Measurements from ENCODE around the gene ZNRF3. TPM values are rescaled to one million over a fixed set of nuclear protein-coding genes. Genes with fewer than 3 reads are reported as not detected.

The ZNRF3 gene
- total RNA-seq, 1 donor from 2014 or later = 4.1 TPM

GRCh38 chr22:29009148-29009547, 125.8 kb downstream of the ZNRF3 start:
- DNase-seq (ENCODE audit: low spot score) = no peak
- H2AFZ ChIP-seq (replicated peaks) = no peak overlapping the region
- no peak overlapping the region for H3K4me3 Mint-ChIP-seq
- H3K27me3 Mint-ChIP-seq (ENCODE audit: insufficient read depth, low read depth) = peaks cover 6% of the 10 kb centered on the region
- no peak overlapping the region for H3K9ac ChIP-seq
- H3K4me3 ChIP-seq = no peak overlapping the region
- H3K79me2 ChIP-seq (ENCODE audit: low read depth) = peaks cover 50% of the 10 kb centered on the region
- no peaks in the 10 kb centered on the region for H3K9me3 Mint-ChIP-seq
- H3K27me3 ChIP-seq = no peaks in the 10 kb centered on the region
- no peaks in the 10 kb centered on the region for H3K36me3 ChIP-seq
- TF ChIP-seq, protein P1, sequence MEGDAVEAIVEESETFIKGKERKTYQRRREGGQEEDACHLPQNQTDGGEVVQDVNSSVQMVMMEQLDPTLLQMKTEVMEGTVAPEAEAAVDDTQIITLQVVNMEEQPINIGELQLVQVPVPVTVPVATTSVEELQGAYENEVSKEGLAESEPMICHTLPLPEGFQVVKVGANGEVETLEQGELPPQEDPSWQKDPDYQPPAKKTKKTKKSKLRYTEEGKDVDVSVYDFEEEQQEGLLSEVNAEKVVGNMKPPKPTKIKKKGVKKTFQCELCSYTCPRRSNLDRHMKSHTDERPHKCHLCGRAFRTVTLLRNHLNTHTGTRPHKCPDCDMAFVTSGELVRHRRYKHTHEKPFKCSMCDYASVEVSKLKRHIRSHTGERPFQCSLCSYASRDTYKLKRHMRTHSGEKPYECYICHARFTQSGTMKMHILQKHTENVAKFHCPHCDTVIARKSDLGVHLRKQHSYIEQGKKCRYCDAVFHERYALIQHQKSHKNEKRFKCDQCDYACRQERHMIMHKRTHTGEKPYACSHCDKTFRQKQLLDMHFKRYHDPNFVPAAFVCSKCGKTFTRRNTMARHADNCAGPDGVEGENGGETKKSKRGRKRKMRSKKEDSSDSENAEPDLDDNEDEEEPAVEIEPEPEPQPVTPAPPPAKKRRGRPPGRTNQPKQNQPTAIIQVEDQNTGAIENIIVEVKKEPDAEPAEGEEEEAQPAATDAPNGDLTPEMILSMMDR (IDR thresholded peaks at IDR 0.05) = no peak
- TF ChIP-seq EZH2phosphoT487 (IDR thresholded peaks at IDR 0.05) (no peak), EZH2 (IDR thresholded peaks at IDR 0.05) (no peak)
- no peak overlapping the region for H3K27ac ChIP-seq
- H3K36me3 Mint-ChIP-seq = peaks cover 27% of the 10 kb centered on the region
- H3F3A ChIP-seq (ENCODE audit: low read depth) = peaks cover 60% of the 10 kb centered on the region
- H3K4me1 Mint-ChIP-seq = peaks cover 93% of the 10 kb centered on the region
- H4K20me1 ChIP-seq (ENCODE audit: low read depth) = peaks cover 93% of the 10 kb centered on the region
- H3K4me1 ChIP-seq = peaks cover 53% of the 10 kb centered on the region
- peak overlapping the region; percentile 96 for H3K27ac Mint-ChIP-seq
- H3K4me2 ChIP-seq = no peak overlapping the region
- H3K9me3 ChIP-seq (ENCODE audit: low read depth) = no peaks in the 10 kb centered on the region

GRCh38 chr22:29011240-29012100, 128.1 kb downstream of the ZNRF3 start:
- Mint-ChIP-seq H3K36me3 (peaks cover 33% of the 10 kb centered on the region), H3K4me1 (peaks cover 90% of the 10 kb centered on the region), H3K27me3 (ENCODE audit: insufficient read depth, low read depth) (peaks cover 6% of the 10 kb centered on the region), H3K27ac (peak overlapping the region; percentile 95), H3K9me3 (no peaks in the 10 kb centered on the region), H3K4me3 (peak overlapping the region; percentile 48)
- no peaks in the 10 kb centered on the region for H3K36me3 ChIP-seq
- peak overlapping the region; percentile 57 for H3K4me2 ChIP-seq
- peaks cover 51% of the 10 kb centered on the region for H3K79me2 ChIP-seq (ENCODE audit: low read depth)
- TF ChIP-seq EZH2 (IDR thresholded peaks at IDR 0.05) = no peak
- TF ChIP-seq EZH2phosphoT487 (IDR thresholded peaks at IDR 0.05) = peak; percentile 26
- peak overlapping the region; percentile 17 for H3K4me3 ChIP-seq
- no peak overlapping the region for H2AFZ ChIP-seq (replicated peaks)
- no peaks in the 10 kb centered on the region for H3K9me3 ChIP-seq (ENCODE audit: low read depth)
- no peak overlapping the region for H3K9ac ChIP-seq
- H3K4me1 ChIP-seq = peaks cover 38% of the 10 kb centered on the region
- H3K27me3 ChIP-seq = no peaks in the 10 kb centered on the region
- H3F3A ChIP-seq (ENCODE audit: low read depth) = peaks cover 44% of the 10 kb centered on the region
- H3K27ac ChIP-seq = peak overlapping the region; percentile 88
- H4K20me1 ChIP-seq (ENCODE audit: low read depth) = peaks cover 86% of the 10 kb centered on the region
- DNase-seq (ENCODE audit: low spot score) = peak; percentile 74

GRCh38 chr22:29012101-29012433, 128.7 kb downstream of the ZNRF3 start:
- no peaks in the 10 kb centered on the region for H3K9me3 ChIP-seq (ENCODE audit: low read depth)
- H3K4me1 ChIP-seq = peaks cover 38% of the 10 kb centered on the region
- Mint-ChIP-seq H3K27me3 (ENCODE audit: insufficient read depth, low read depth) (peaks cover 6% of the 10 kb centered on the region), H3K4me3 (peak overlapping the region; percentile 33), H3K4me1 (peaks cover 88% of the 10 kb centered on the region), H3K9me3 (no peaks in the 10 kb centered on the region), H3K27ac (peak overlapping the region; percentile 95), H3K36me3 (peaks cover 33% of the 10 kb centered on the region)
- TF ChIP-seq EZH2phosphoT487 (IDR thresholded peaks at IDR 0.05) (no peak), EZH2 (IDR thresholded peaks at IDR 0.05) (no peak)
- TF ChIP-seq, protein P1 (IDR thresholded peaks at IDR 0.05) = no peak
- peaks cover 80% of the 10 kb centered on the region for H4K20me1 ChIP-seq (ENCODE audit: low read depth)
- peaks cover 45% of the 10 kb centered on the region for H3K79me2 ChIP-seq (ENCODE audit: low read depth)
- H2AFZ ChIP-seq (replicated peaks) = no peak overlapping the region
- no peak overlapping the region for H3K9ac ChIP-seq
- DNase-seq (ENCODE audit: low spot score) = no peak
- no peaks in the 10 kb centered on the region for H3K27me3 ChIP-seq
- H3K4me2 ChIP-seq = peak overlapping the region; percentile 57
- peaks cover 40% of the 10 kb centered on the region for H3F3A ChIP-seq (ENCODE audit: low read depth)
- H3K4me3 ChIP-seq = peak overlapping the region; percentile 17
- H3K27ac ChIP-seq = peak overlapping the region; percentile 88
- no peaks in the 10 kb centered on the region for H3K36me3 ChIP-seq

GRCh38 chr22:29012952-29013351, 129.6 kb downstream of the ZNRF3 start:
- no peaks in the 10 kb centered on the region for H3K9me3 ChIP-seq (ENCODE audit: low read depth)
- no peaks in the 10 kb centered on the region for H3K36me3 ChIP-seq
- H3K4me2 ChIP-seq = no peak overlapping the region
- no peak overlapping the region for H3K4me3 ChIP-seq
- no peaks in the 10 kb centered on the region for H3K27me3 ChIP-seq
- DNase-seq (ENCODE audit: low spot score) = no peak
- Mint-ChIP-seq H3K36me3 (peaks cover 41% of the 10 kb centered on the region), H3K4me1 (peaks cover 87% of the 10 kb centered on the region), H3K27ac (peak overlapping the region; percentile 78), H3K27me3 (ENCODE audit: insufficient read depth, low read depth) (peaks cover 6% of the 10 kb centered on the region), H3K9me3 (peaks cover 8% of the 10 kb centered on the region), H3K4me3 (peak overlapping the region; percentile 6)
- TF ChIP-seq, protein P1 (IDR thresholded peaks at IDR 0.05) = no peak
- TF ChIP-seq EZH2phosphoT487 (IDR thresholded peaks at IDR 0.05) = no peak
- TF ChIP-seq EZH2 (IDR thresholded peaks at IDR 0.05) = no peak
- H3K4me1 ChIP-seq = peaks cover 38% of the 10 kb centered on the region
- H3K27ac ChIP-seq = no peak overlapping the region
- H4K20me1 ChIP-seq (ENCODE audit: low read depth) = peaks cover 76% of the 10 kb centered on the region
- peaks cover 40% of the 10 kb centered on the region for H3F3A ChIP-seq (ENCODE audit: low read depth)
- H2AFZ ChIP-seq (replicated peaks) = no peak overlapping the region
- H3K9ac ChIP-seq = no peak overlapping the region
- peaks cover 37% of the 10 kb centered on the region for H3K79me2 ChIP-seq (ENCODE audit: low read depth)
